Measurements from ENCODE around the gene ATXN7. TPM values are rescaled to one million over a fixed set of nuclear protein-coding genes. Genes with fewer than 3 reads are reported as not detected.

Gene ATXN7
- total RNA-seq, 4 donors from 2014 or later, result 3.3 to 42.5 (median 17.9) TPM

DNA sequence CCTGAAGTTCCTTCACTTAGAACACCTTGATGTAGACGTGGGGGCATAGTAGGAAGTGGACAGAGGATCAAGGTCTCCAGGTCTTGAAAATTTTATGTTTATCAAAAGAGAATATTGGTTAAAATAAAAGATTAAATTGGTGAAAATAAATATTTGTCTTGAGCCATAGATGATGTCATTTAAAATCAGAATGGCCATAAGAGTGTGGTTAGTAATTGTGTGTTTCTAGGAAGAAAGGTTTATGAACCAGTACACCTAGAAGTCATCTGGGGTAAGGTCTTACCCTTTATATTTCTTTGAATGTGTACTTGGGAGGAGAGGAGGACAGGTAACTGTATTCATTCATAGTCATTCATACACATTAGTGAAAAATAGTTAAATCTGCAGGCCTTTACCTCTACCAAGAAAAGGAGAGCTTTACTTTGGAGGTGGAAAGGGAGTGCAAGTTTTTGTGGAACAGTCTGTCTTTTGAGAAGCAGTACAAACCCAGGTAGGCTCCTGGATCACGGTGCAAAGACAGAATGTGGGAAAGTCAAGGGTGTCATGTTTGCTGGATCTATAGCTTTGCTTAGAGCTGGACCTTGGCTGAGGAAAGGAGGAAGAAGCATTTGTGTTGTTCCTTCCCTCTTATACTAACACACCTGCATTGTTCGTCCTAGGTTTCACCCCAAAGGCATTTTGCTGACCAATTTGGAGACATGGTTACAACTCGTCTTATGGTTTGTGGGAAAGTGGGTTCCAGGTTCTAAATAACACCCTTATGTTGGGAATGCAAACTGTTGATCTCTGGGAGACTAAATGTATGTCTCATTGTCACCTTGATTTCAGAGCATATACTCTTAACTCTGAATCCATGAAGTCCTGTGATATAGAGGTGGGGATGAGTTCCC lies 42.3 kb downstream of the ATXN7 start:
- intact Hi-C loops (cut with DNase I; ENCODE audit: low total_unique reads), result no loop called here
- Histone ChIP-seq H3K9me3 (no peaks in the 10 kb centered on the region), H3K36me3 (no peaks in the 10 kb centered on the region), H3K4me1 (peaks cover 0 to 2% of the 10 kb centered on the region in 2 donors), H3K4me3 (no peak overlapping the region), H3K27me3 (no peaks in the 10 kb centered on the region), H3K27ac (no peak overlapping the region)
- TF ChIP-seq CTCF (IDR thresholded peaks at IDR 0.05) (no peak), POLR2A (IDR thresholded peaks at IDR 0.05) (no peak)
- DNase-seq, result no peak

DNA sequence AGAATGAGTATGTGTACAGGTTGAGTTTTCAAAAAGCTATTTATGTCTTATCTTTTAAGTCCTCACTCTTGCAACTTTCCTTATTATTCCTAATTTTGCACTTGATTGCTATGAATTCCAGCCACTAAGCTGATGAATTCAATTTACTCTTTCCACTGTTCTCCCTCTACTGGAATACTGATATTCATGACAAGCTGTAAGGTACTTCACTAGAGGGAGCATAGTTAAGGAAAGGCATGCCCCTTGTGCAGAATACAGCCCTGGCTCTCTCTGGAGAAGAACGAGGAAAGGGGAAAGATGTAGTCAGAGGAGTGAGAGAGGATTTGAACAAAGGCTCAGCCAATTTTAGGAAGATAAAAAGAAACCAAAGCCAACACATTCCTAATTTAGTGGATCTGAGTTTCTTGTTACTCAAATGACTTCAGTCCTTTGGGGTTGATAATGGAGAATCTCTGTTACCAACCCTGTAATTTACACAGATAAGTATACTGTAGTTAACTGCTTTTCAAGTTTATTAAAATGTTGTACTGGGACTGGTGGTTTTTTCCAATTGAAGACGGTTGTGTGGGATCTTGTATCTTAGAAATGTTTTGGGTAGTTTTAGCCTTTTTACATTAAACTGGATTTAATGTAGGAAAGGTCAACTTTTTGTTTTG lies 44.5 kb downstream of the ATXN7 start:
- no peak for DNase-seq
- TF ChIP-seq POLR2A (IDR thresholded peaks at IDR 0.05), result no peak
- peak in 3 of 4 experiments; percentile 25 to 43 (median 37) for TF ChIP-seq CTCF (IDR thresholded peaks at IDR 0.05)
- Histone ChIP-seq H3K4me1 (peaks cover 0 to 5% of the 10 kb centered on the region in 2 donors), H3K27ac (no peak overlapping the region), H3K9me3 (no peaks in the 10 kb centered on the region), H3K4me3 (no peak overlapping the region), H3K36me3 (no peaks in the 10 kb centered on the region), H3K27me3 (no peaks in the 10 kb centered on the region)
- intact Hi-C loops (cut with DNase I; ENCODE audit: low total_unique reads), result no loop called here

DNA sequence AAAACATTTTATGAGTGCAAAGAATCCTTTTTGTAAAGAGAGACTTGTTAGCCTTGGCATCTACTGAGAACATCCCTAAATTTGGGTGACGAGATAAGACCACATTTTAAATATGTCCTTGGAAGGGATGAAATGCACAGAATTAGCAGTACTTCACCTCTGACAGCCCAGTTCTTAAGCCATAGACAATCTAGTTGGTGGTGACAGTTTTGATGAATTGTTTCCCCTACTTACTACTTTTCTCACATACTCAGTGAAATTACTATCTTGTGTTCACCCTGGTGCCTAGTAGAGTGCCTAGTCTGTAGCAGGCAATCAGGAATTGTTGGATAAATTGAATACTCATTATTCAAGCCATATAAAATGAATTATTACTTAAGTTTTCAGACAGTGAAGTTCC lies 45.1 kb downstream of the ATXN7 start:
- H3K36me3 ChIP-seq, result no peaks in the 10 kb centered on the region
- DNase-seq, result no peak
- TF ChIP-seq CTCF (IDR thresholded peaks at IDR 0.05) (no peak), POLR2A (IDR thresholded peaks at IDR 0.05) (no peak)
- no peaks in the 10 kb centered on the region for H3K27me3 ChIP-seq
- intact Hi-C loops (cut with DNase I; ENCODE audit: low total_unique reads), result no loop called here
- no peak overlapping the region for H3K27ac ChIP-seq
- H3K4me1 ChIP-seq, result peaks cover 0 to 5% of the 10 kb centered on the region in 2 donors
- H3K4me3 ChIP-seq, result no peak overlapping the region
- H3K9me3 ChIP-seq, result no peaks in the 10 kb centered on the region

- peaks cover 2 to 5% of the 10 kb centered on the region in 2 donors for H3K4me1 ChIP-seq
- no peaks in the 10 kb centered on the region for H3K27me3 ChIP-seq
- intact Hi-C loops (cut with DNase I; ENCODE audit: low total_unique reads), result no loop called here
- no peaks in the 10 kb centered on the region for H3K9me3 ChIP-seq
- H3K36me3 ChIP-seq, result no peaks in the 10 kb centered on the region
- TF ChIP-seq POLR2A (IDR thresholded peaks at IDR 0.05), result no peak
- TF ChIP-seq CTCF (IDR thresholded peaks at IDR 0.05), result no peak
- no peak overlapping the region for H3K4me3 ChIP-seq
- no peak overlapping the region for H3K27ac ChIP-seq
- DNase-seq, result no peak
Measured at GRCh38 chr3:63909431-63909830, 45.8 kb downstream of the ATXN7 start.

DNA sequence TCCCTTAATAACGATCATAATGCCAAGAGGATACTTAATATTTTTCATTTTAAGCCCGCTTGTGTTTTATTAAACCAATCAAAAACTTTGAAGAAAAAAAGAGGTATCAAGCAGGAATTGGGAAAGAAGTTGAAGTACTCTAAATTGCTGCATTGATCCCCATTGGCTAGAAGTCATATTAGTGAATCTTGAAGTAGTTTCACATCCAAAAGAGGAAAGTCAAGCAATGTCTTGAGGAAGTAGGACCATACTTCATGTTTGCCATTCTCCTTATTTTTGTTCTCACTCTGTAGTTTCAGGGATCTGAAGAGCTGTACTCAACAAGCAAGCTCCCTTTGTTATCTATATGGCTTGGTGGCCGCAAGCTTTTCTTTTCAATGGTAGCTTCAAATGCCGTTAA lies 46.3 kb downstream of the ATXN7 start:
- TF ChIP-seq POLR2A (IDR thresholded peaks at IDR 0.05), result no peak
- TF ChIP-seq CTCF (IDR thresholded peaks at IDR 0.05), result no peak
- intact Hi-C loops (cut with DNase I; ENCODE audit: low total_unique reads), result no loop called here

More for the DNA sequence above, 46.3 kb downstream of the ATXN7 start:
- Histone ChIP-seq H3K4me3 (no peak overlapping the region), H3K27ac (no peak overlapping the region), H3K9me3 (no peaks in the 10 kb centered on the region), H3K4me1 (peaks cover 2 to 5% of the 10 kb centered on the region in 2 donors), H3K36me3 (no peaks in the 10 kb centered on the region), H3K27me3 (no peaks in the 10 kb centered on the region)
- no peak for DNase-seq
